Measurements from ENCODE around the gene MRPS18B. TPM values are rescaled to one million over a fixed set of nuclear protein-coding genes. Genes with fewer than 3 reads are reported as not detected.

The MRPS18B gene
- total RNA-seq, 3 donors from 2014 or later, result 38.2 to 63.7 (median 51.1) TPM

DNA sequence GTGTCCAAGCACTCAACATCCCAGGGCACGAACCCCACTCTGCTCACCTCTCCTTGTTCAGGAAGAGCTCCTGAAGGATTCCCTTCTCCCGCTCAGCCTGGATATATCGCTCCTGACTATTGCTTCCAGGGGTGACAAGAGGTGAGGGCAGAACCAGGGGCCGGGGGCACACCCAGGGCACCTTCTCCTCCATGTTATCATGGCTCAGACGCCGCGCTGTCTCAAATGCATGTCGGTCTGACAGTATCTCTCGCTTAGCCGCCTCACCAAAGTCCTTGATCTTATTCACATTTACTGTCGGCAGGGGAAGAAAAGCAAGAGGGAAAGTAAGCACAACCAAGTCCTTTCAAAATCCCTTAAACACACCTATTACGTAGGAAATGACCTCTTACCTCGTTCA, 13.7 kb upstream of the MRPS18B start:
- DNase-seq (no peak), ATAC-seq (no peak)
- intact Hi-C loops (cut with DNase I, micrococcal nuclease), result loop anchor here in 1 of 2 donors (10.0 kb wide), 1 partner anchor 59 kb away; no protein-coding TSS in a partner anchor
- peaks cover 37% of the 10 kb centered on the region for H3K36me3 ChIP-seq (ENCODE audit: low read depth)
- no peaks in the 10 kb centered on the region for H3K4me1 ChIP-seq (ENCODE audit: low read depth)
- no peaks in the 10 kb centered on the region for H3K9me3 ChIP-seq
- H3K4me3 ChIP-seq, result no peak overlapping the region
- TF ChIP-seq, protein P1, sequence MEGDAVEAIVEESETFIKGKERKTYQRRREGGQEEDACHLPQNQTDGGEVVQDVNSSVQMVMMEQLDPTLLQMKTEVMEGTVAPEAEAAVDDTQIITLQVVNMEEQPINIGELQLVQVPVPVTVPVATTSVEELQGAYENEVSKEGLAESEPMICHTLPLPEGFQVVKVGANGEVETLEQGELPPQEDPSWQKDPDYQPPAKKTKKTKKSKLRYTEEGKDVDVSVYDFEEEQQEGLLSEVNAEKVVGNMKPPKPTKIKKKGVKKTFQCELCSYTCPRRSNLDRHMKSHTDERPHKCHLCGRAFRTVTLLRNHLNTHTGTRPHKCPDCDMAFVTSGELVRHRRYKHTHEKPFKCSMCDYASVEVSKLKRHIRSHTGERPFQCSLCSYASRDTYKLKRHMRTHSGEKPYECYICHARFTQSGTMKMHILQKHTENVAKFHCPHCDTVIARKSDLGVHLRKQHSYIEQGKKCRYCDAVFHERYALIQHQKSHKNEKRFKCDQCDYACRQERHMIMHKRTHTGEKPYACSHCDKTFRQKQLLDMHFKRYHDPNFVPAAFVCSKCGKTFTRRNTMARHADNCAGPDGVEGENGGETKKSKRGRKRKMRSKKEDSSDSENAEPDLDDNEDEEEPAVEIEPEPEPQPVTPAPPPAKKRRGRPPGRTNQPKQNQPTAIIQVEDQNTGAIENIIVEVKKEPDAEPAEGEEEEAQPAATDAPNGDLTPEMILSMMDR (IDR thresholded peaks at IDR 0.05), result no peak

DNA sequence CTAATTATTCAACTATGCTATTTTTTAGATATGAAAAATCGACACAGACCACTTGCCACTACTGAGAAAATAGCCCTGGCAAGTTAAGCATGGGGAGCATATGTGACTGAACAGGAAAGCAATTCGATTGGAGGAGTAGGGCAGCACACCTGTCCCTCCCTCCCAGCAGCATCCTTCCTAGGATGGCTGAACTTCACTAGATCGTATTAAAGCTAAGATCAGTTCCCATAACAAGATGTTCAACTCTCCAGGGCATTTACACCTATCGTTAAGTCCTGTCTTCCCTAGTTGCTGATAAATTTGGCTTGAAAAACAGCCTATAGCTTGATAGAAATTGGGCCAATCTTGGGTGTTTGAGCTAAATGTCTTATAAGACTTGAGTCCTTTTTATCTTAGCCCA, 7.6 kb upstream of the MRPS18B start:
- intact Hi-C loops (cut with DNase I, micrococcal nuclease), result no loop called here
- H3K4me3 ChIP-seq, result no peak overlapping the region
- DNase-seq, result no peak
- H3K36me3 ChIP-seq (ENCODE audit: low read depth), result peaks cover 6% of the 10 kb centered on the region
- TF ChIP-seq, protein P1 (IDR thresholded peaks at IDR 0.05), result no peak
- H3K4me1 ChIP-seq (ENCODE audit: low read depth), result peaks cover 26% of the 10 kb centered on the region
- ATAC-seq, result no peak
- H3K9me3 ChIP-seq, result no peaks in the 10 kb centered on the region

DNA sequence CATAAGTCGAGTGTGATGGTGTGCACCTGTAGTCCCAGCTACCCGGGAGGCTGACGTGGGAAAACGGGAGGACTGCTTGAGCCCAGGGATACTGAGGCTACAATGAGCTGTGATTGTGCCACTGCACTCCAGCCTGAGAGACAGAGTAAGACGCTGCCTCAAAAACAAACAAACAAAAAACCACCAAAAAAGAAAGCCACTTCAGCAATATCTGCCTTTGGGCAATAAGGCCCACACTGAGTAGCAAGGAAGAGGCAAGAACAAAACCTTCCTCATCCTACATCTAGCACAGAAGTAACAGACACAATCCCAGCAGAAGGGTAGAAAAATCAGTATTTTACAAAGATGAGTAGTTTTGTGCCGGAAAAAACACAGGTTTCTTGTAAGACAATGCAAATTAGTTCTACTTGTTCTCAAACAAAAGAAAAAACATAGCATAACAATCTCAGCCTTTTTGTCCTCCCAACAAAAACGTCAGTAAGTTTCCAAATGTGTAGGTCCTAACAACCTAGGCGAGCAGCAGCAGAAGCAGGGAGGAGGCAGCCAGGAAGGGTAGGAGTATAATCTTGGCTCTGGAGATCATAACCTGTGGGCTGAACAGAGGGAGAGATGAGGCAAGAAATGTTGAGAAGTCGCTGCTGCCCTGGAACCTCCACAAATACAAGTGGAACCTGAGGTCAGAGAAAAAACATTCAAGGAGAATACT, 6.3 kb upstream of the MRPS18B start:
- H3K4me3 ChIP-seq, result no peak overlapping the region
- no peaks in the 10 kb centered on the region for H3K36me3 ChIP-seq (ENCODE audit: low read depth)
- no peak for DNase-seq
- TF ChIP-seq, protein P1 (IDR thresholded peaks at IDR 0.05), result no peak
- ATAC-seq, result no peak
- intact Hi-C loops (cut with DNase I, micrococcal nuclease), result no loop called here
- H3K4me1 ChIP-seq (ENCODE audit: low read depth), result peaks cover 26% of the 10 kb centered on the region
- no peaks in the 10 kb centered on the region for H3K9me3 ChIP-seq

DNA sequence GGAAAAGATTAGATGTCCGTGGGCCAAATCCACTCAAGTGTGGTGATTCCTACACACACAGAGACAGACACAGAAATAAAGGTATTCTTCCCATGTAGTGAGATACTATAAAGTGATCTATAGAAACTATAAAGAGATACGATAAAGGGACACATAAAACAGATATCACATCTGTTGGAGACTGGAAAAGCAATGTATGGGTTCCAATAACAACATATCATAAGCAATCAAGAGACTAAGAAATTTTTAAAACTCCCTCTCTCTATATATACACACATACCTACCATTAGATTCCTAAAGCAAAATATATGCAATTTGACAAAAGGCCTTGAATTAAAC, 5.8 kb upstream of the MRPS18B start:
- intact Hi-C loops (cut with DNase I, micrococcal nuclease), result no loop called here
- ATAC-seq, result no peak
- H3K9me3 ChIP-seq, result no peaks in the 10 kb centered on the region
- DNase-seq, result no peak
- TF ChIP-seq, protein P1 (IDR thresholded peaks at IDR 0.05), result no peak
- H3K36me3 ChIP-seq (ENCODE audit: low read depth), result no peaks in the 10 kb centered on the region
- peaks cover 26% of the 10 kb centered on the region for H3K4me1 ChIP-seq (ENCODE audit: low read depth)
- H3K4me3 ChIP-seq, result no peak overlapping the region

DNA sequence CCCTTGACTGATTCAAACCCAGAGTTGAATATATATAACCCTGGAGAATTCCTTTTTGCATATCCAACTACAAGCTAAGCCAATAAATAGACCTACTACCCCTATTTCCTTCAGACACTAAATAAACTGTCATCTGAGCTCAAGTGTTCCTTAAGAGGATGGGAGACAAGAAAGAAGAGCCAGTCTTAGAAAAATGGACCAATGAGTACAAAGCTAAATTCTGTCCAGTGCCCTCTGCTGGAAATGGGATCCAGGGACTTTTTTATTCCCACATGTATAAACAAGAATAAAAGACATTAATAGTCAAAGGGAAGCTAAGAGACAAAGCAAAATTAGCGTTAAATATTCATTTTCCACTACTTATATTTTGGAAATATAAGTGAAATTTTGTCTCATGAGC, 5.4 kb upstream of the MRPS18B start:
- Histone ChIP-seq H3K36me3 (ENCODE audit: low read depth) (no peaks in the 10 kb centered on the region), H3K9me3 (no peaks in the 10 kb centered on the region), H3K4me3 (no peak overlapping the region), H3K4me1 (ENCODE audit: low read depth) (peaks cover 26% of the 10 kb centered on the region)
- DNase-seq (no peak), ATAC-seq (no peak)
- TF ChIP-seq, protein P1 (IDR thresholded peaks at IDR 0.05), result no peak
- intact Hi-C loops (cut with DNase I, micrococcal nuclease), result no loop called here

All from mucosa of descending colon (tissue), 3 donors.